Testis (tissue), 3 donors: ENCODE measurements around the gene LSM3. TPM values are rescaled to one million over a fixed set of nuclear protein-coding genes. Genes with fewer than 3 reads are reported as not detected.

Experiments used
- DNase-seq: peaks from one replicate; pipeline ENCODE4 v3.0.0-alpha.2; 2019
- H3K27ac ChIP-seq, 2 donors: fragments of 200-600 bp; sonication (generic); one replicate each; pipeline ENCODE4 v1.5.1; 2019
- H3K27me3 ChIP-seq: fragments of 200-600 bp; sonication (generic); one replicate; pipeline ENCODE4 v1.5.1; 2019
- H3K36me3 ChIP-seq: fragments of 200-600 bp; sonication (generic); one replicate; pipeline ENCODE4 v1.5.1; 2017; ENCODE audit warnings: low read depth; ENCODE audit errors: missing control alignments
- H3K4me1 ChIP-seq: fragments of 200-600 bp; sonication (generic); one replicate; pipeline ENCODE4 v1.5.1; 2019
- H3K4me3 ChIP-seq, 2 donors: fragments of 200-600 bp; sonication (generic); one replicate each; pipeline ENCODE4 v1.5.1; 2017 to 2019
- H3K9me3 ChIP-seq: fragments of 200-600 bp; sonication (generic); one replicate; pipeline ENCODE4 v1.5.1; 2017
- CTCF ChIP-seq, 3 experiments: fragments of 450-650 bp in 2 of 3; fragments of 200-600 bp in 1 of 3; sonication (generic) in 1 of 3; IDR thresholded peaks; one replicate each; pipeline ENCODE4 v1.5.1; 2016 to 2019; ENCODE audit warnings: antibody characterized with exemption in 3 of 3, mild to moderate bottlenecking in 2 of 3, moderate library complexity in 1 of 3
- POLR2A ChIP-seq: fragments of 450-650 bp; IDR thresholded peaks from one replicate; pipeline ENCODE4 v1.6.1; 2017; ENCODE audit warnings: antibody characterized with exemption, mild to moderate bottlenecking, moderate library complexity
- WGBS, 2 donors: methylation state at CpG; one replicate each; pipeline ENCODE4 v1.1.5; 2018; 5-methylcytosine and 5-hydroxymethylcytosine counted together
- intact Hi-C: fragments of 100-400 bp; cut with DNase I; formaldehyde crosslinking; loops from one replicate; pipeline ENCODE4 v1.15.1; 2023; ENCODE audit warnings: low total_unique reads
- polyA plus RNA-seq: library from polyadenylated mRNA; stranded (reverse); fragments of 350-450 nt; fragmentation: Illumina TruSeq; extraction: RNeasy Lipid Tissue Mini Kit (QIAGEN cat#74804); gene quantifications from one replicate; pipeline ENCODE4 v1.2.3, GENCODE V29; 2014; ENCODE audit warnings: low read depth, low replicate concordance; ENCODE audit not compliant: insufficient read depth
- total RNA-seq, 2 donors: library from RNA; depleted of rRNA; stranded (reverse); fragments of >200 nt; gene quantifications; one replicate each; pipeline ENCODE4 v1.2.3, GENCODE V29; 2016

The LSM3 gene
- total and polyA plus RNA-seq, 3 donors from 2014 or later, result 13.6 to 21.2 (median 14.9) TPM

- intact Hi-C loops, result no loop called here
- TF ChIP-seq CTCF (IDR thresholded peaks at IDR 0.05), result no peak
- no peak for TF ChIP-seq POLR2A
- DNase-seq, result no peak
- Histone ChIP-seq H3K27ac (no peak overlapping the region), H3K9me3 (no peaks in the 10 kb centered on the region), H3K27me3 (no peaks in the 10 kb centered on the region), H3K36me3 (no peaks in the 10 kb centered on the region), H3K4me3 (no peak overlapping the region), H3K4me1 (peaks cover 10% of the 10 kb centered on the region)
- WGBS, 2 donors, result 80 to 85% methylated on average over 4 of the region's 4 CpGs
These were observed 61.7 kb downstream of the LSM3 start for GRCh38 chr3:14240366-14240765.

GRCh38 chr3:14241716-14242115, 63.1 kb downstream of the LSM3 start:
- WGBS, 2 donors, result 88 to 91% methylated on average over 3 of the region's 3 CpGs
- no peak for DNase-seq
- intact Hi-C loops, result no loop called here
- TF ChIP-seq POLR2A (no peak), CTCF (IDR thresholded peaks at IDR 0.05) (no peak)
- Histone ChIP-seq H3K36me3 (no peaks in the 10 kb centered on the region), H3K9me3 (no peaks in the 10 kb centered on the region), H3K27me3 (no peaks in the 10 kb centered on the region), H3K4me3 (no peak overlapping the region), H3K4me1 (peaks cover 10% of the 10 kb centered on the region), H3K27ac (no peak overlapping the region)

GRCh38 chr3:14242490-14243311, 64.1 kb downstream of the LSM3 start:
- Histone ChIP-seq H3K27me3 (no peaks in the 10 kb centered on the region), H3K27ac (no peak overlapping the region), H3K4me3 (no peak overlapping the region), H3K4me1 (peaks cover 10% of the 10 kb centered on the region), H3K9me3 (no peaks in the 10 kb centered on the region), H3K36me3 (no peaks in the 10 kb centered on the region)
- WGBS, 2 donors, result 70 to 71% methylated on average over 12 of the region's 12 CpGs
- no peak for TF ChIP-seq POLR2A
- TF ChIP-seq CTCF (IDR thresholded peaks at IDR 0.05), result no peak
- no peak for DNase-seq
- intact Hi-C loops, result no loop called here

- Histone ChIP-seq H3K9me3 (no peaks in the 10 kb centered on the region), H3K27me3 (no peaks in the 10 kb centered on the region), H3K4me1 (peaks cover 12% of the 10 kb centered on the region), H3K27ac (no peak overlapping the region), H3K4me3 (no peak overlapping the region), H3K36me3 (no peaks in the 10 kb centered on the region)
- WGBS, 2 donors, result 86 to 96% methylated on average over 5 of the region's 5 CpGs
- DNase-seq, result no peak
- intact Hi-C loops, result no loop called here
- TF ChIP-seq CTCF (IDR thresholded peaks at IDR 0.05), result no peak
- no peak for TF ChIP-seq POLR2A
These were observed 65.2 kb downstream of the LSM3 start for GRCh38 chr3:14243782-14244181.
